Skin of body (tissue), 1 donor: ENCODE measurements around the gene NBPF4. TPM values are rescaled to one million over a fixed set of nuclear protein-coding genes. Genes with fewer than 3 reads are reported as not detected.

Experiments
- total RNA-seq: library from RNA; depleted of rRNA; stranded (reverse); fragments of >200 nt; gene quantifications from one replicate; pipeline ENCODE4 v1.2.3, GENCODE V29; 2014

The NBPF4 gene
- total RNA-seq, 1 donor from 2014 or later: not detected

Other genes starting within 250 kb of the NBPF4 start
- 40.4 TPM for gene SLC25A24, start 43.7 kb downstream of the NBPF4 start, total RNA-seq
- not detected for gene NBPF6, start 206.3 kb upstream of the NBPF4 start, total RNA-seq